ENCODE results near the gene RAB36. TPM values are rescaled to one million over a fixed set of nuclear protein-coding genes. Genes with fewer than 3 reads are reported as not detected.

Gene RAB36
- total RNA-seq, 1 donor from 2014 or later: 0.47 TPM

DNA sequence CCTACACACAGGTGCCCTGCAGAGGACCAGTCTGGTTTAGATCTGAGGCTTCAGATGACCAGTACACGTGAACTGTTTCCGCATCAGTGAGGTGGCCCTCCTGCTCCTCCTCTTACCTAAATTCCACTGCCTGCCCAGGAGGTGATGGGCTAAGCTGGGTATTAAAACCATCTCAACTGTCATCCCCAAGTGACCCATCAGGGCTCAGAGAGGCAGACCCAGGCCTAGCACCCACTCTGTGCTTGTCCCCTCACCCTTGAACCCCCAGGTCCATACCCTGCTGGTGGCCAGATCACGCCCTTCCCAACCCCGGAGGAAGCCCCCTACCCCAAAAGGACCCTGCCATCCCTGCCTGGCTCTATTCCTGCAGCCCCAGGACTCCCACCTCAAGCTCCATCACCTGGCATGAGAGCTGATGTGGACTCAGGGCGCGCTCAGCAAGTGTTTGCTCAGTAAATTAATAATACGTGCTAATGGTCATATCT is 24.8 kb upstream of the RAB36 start:
- no peak for DNase-seq
- intact Hi-C loops (cut with micrococcal nuclease): no loop called here
- TF ChIP-seq, protein P1, sequence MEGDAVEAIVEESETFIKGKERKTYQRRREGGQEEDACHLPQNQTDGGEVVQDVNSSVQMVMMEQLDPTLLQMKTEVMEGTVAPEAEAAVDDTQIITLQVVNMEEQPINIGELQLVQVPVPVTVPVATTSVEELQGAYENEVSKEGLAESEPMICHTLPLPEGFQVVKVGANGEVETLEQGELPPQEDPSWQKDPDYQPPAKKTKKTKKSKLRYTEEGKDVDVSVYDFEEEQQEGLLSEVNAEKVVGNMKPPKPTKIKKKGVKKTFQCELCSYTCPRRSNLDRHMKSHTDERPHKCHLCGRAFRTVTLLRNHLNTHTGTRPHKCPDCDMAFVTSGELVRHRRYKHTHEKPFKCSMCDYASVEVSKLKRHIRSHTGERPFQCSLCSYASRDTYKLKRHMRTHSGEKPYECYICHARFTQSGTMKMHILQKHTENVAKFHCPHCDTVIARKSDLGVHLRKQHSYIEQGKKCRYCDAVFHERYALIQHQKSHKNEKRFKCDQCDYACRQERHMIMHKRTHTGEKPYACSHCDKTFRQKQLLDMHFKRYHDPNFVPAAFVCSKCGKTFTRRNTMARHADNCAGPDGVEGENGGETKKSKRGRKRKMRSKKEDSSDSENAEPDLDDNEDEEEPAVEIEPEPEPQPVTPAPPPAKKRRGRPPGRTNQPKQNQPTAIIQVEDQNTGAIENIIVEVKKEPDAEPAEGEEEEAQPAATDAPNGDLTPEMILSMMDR (IDR thresholded peaks at IDR 0.05; ENCODE audit: borderline replicate concordance): no peak
- Histone ChIP-seq H3K4me3 (no peak overlapping the region), H3K27me3 (ENCODE audit: low read depth) (no peaks in the 10 kb centered on the region), H3K9me3 (replicated peaks) (no peaks in the 10 kb centered on the region), H3K4me1 (peaks cover 4% of the 10 kb centered on the region), H3K36me3 (no peaks in the 10 kb centered on the region), H3K27ac (replicated peaks) (no peak overlapping the region)

DNA sequence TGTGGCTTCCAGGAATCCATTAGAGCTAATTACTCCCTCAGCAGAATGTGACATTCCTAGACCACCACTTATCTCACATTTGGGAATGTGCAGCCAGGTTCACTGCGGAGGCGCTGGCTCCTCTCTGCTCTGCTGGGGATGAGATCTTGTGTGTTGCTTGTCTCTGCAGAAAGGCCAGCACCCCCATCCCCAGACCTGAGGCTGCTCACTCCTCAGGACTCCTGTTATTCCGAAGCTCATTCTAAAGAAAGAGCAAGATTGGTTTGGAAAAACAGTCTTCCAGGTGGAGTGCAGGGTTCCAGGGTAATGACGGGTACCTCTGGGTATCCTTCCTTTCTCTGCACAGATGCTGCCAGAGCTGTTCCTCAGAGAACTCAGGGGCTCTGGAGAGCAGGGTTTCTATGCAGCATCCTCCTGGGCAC is 24.3 kb upstream of the RAB36 start:
- Histone ChIP-seq H3K4me1 (peaks cover 4% of the 10 kb centered on the region), H3K36me3 (no peaks in the 10 kb centered on the region), H3K4me3 (no peak overlapping the region), H3K9me3 (replicated peaks) (no peaks in the 10 kb centered on the region), H3K27ac (replicated peaks) (no peak overlapping the region), H3K27me3 (ENCODE audit: low read depth) (no peaks in the 10 kb centered on the region)
- intact Hi-C loops (cut with micrococcal nuclease): no loop called here
- DNase-seq: no peak
- TF ChIP-seq, protein P1 (IDR thresholded peaks at IDR 0.05; ENCODE audit: borderline replicate concordance): no peak

DNA sequence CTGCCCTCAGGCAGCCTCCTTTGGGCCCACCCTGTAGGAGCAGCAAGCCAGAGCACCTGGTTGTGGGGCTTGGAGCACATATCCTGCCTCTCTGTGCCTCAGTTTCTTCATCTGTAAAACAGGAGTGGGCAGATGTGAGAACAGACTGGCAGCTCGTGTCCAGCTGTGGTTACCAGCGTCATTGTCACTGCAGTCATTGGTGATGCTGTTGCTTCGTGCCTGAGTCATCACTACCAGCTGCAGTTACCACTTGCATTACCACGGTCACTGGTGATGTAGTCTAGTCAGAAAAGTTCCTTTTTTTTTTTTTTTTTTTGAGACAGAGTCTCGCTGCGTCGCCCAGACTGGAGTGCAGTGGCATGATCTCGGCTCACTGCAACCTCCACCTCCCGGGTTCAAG is 23.9 kb upstream of the RAB36 start:
- Histone ChIP-seq H3K4me3 (no peak overlapping the region), H3K36me3 (no peaks in the 10 kb centered on the region), H3K27me3 (ENCODE audit: low read depth) (no peaks in the 10 kb centered on the region), H3K4me1 (peaks cover 4% of the 10 kb centered on the region), H3K9me3 (replicated peaks) (no peaks in the 10 kb centered on the region), H3K27ac (replicated peaks) (no peak overlapping the region)
- no peak for DNase-seq
- TF ChIP-seq, protein P1 (IDR thresholded peaks at IDR 0.05; ENCODE audit: borderline replicate concordance): no peak
- intact Hi-C loops (cut with micrococcal nuclease): no loop called here

DNA sequence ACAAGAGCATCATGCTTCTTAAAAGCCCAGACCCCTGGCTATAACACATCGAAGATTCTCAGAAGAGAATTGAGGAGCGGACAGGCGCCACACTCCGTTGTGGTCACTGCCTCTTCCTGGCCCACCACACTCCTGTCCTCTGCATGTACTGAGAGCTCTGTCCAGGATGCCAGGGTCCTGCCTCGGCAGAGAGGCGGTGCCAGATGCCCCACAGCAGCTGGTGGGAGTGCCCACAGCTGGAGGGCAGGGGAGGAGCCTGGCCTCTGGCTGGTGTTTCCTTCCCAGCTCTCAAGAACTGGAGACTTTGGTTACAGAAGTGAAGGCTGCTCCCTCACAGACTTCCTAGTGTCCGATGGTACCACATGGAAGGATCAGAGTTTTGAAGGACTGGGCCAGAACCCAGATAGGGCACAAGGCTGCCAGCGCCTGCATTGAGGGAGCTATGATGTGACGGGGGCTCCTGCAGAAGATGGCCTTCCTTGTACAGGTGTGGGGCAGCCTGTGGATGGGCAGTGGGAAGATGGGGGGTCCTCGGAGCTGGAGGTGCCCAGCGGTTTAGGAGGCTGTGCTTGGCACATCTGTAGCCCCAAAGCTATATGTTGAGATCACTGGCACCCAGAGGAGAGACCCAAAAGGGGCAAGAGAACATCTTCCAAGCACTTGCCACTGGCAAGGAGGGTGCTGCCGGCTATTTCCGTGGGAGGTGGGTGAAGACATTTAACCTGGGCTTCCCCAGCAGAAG is 22.9 kb upstream of the RAB36 start:
- no peak overlapping the region for H3K27ac ChIP-seq (replicated peaks)
- intact Hi-C loops (cut with micrococcal nuclease): no loop called here
- H3K36me3 ChIP-seq: no peaks in the 10 kb centered on the region
- TF ChIP-seq, protein P1 (IDR thresholded peaks at IDR 0.05; ENCODE audit: borderline replicate concordance): no peak
- H3K4me1 ChIP-seq: peaks cover 4% of the 10 kb centered on the region
- DNase-seq: no peak
- H3K27me3 ChIP-seq (ENCODE audit: low read depth): no peaks in the 10 kb centered on the region
- H3K4me3 ChIP-seq: no peak overlapping the region
- no peaks in the 10 kb centered on the region for H3K9me3 ChIP-seq (replicated peaks)

DNA sequence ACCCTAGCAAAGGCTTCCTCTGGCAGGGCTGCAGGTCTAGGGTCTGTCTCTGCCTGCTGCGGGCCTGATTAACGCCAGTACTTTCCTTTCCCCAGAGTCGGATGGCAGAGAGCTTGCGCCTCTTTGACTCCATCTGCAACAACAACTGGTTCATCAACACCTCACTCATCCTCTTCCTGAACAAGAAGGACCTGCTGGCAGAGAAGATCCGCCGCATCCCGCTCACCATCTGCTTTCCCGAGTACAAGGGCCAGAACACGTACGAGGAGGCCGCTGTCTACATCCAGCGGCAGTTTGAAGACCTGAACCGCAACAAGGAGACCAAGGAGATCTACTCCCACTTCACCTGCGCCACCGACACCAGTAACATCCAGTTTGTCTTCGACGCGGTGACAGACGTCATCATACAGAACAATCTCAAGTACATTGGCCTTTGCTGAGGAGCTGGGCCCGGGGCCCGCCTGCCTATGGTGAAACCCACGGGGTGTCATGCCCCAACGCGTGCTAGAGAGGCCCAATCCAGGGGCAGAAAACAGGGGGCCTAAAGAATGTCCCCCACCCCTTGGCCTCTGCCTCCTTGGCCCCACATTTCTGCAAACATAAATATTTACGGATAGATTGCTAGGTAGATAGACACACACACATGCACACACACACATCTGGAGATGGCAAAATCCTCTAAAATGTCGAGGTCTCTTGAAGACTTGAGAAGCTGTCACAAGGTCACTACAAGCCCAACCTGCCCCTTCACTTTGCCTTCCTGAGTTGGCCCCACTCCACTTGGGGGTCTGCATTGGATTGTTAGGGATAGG is 22.1 kb upstream of the RAB36 start:
- Histone ChIP-seq H3K36me3 (no peaks in the 10 kb centered on the region), H3K27ac (replicated peaks) (no peak overlapping the region), H3K9me3 (replicated peaks) (no peaks in the 10 kb centered on the region), H3K4me3 (no peak overlapping the region), H3K4me1 (peaks cover 6% of the 10 kb centered on the region), H3K27me3 (ENCODE audit: low read depth) (no peaks in the 10 kb centered on the region)
- intact Hi-C loops (cut with micrococcal nuclease): no loop called here
- TF ChIP-seq, protein P1 (IDR thresholded peaks at IDR 0.05; ENCODE audit: borderline replicate concordance): no peak
- DNase-seq: no peak
